GM18520 (cell line): ENCODE data around the gene YES1.
A peak's percentile ranks its signal among the peaks of the same experiment; 100 is the strongest.
"Not testable (repeated sequence)": the region's sequence is repeated elsewhere in the genome, so short reads cannot be mapped to it uniquely, and the experiment has no call there.

Source experiments
- ATAC-seq: cut with Tn5 transposase; IDR thresholded peaks from one replicate; pipeline ENCODE4 v1.9.1; 2021; ENCODE audit not compliant: unreplicated experiment

The YES1 gene

GRCh38 chr18:785242-785641, 26.8 kb downstream of the YES1 start:
- no peak for ATAC-seq

DNA sequence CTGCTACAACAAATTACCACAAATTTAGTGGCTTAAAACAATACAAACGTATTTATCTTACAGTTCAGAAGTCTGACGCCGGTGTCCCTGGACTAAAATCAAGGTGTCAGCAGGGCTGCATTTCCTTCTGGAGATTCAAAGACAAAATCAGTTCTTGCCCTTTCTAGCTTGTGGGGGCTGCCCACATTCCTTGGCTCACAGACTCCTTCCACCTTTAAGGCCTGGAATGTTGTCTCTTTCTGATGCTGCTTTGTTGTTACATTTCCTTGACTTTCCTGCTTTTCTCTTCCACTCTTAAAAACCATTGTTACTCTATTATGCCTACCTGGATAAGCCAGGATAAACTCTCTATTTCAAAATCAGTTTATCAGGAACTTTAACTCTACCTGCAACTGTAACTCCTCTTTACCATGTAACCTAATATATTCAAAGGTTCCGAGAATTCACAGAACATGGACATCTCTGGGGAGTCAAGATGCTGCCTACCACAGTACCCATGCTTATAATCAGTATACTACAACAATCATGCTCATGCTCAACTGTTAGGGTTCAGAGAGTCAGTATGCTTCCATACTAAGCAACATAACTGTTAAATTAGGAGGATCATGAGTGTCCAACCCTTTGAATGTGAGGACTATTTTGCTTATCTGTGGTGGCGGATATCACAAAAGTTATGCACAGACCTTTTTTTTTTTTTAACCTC, 27.4 kb downstream of the YES1 start:
- no peak for ATAC-seq

GRCh38 chr18:778194-778927, 33.7 kb downstream of the YES1 start:
- no peak for ATAC-seq

DNA sequence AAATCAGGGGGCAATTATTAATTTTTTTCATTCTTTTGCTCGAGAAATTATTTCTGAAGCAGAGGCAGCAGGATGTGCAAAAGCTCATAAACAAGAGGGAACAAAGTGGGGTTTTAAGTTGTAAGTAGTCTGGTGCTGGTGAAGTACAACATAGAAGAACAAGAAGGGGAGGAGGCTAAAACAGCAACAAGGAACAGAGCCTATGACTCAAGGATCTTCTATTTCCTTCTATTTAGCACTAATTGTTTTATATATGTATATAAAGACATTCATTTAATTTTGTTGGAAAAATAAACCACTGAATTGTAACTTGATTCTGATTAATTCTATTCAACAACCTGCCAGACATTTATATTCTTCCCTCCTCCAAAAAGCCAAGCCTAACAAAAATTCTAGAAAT, 35.0 kb downstream of the YES1 start:
- no peak for ATAC-seq

DNA sequence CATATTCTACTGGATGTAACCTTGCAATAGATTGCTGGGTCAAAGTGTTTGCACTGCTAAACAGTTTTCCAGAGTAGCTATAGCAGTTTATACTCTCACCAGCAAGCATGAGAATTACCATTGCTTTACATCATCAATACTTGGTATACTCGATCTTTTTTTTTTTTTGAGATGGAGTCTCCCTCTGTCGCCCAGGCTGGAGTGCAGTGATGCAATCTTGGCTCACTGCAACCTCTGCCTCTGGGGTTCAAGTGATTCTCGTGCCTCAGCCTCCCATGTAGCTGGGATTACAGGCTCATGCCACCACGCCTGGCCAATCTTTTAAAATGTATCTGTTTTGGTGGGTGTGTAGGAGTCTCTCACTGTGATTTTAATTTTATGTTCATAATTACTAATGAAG, 36.0 kb downstream of the YES1 start:
- ATAC-seq, result not testable (repeated sequence)

DNA sequence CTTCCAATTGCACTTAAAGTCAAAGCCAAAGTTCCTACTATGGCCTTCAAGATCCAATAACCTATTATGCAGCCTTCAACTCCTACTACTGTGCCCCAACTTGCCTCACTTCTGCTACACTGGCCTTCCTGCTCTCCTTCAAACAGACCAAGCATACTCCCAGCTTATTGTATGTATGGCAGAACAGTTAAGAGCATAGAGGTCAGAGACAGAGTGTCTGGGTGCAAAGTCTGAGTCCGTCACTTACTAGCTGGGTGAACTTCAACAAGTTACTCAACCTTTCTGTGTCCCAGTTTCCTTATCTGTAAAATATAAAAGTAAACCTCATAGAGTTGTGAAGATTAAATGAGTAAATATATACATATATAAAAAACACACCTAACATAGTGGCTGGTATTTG, 37.2 kb downstream of the YES1 start:
- no peak for ATAC-seq

DNA sequence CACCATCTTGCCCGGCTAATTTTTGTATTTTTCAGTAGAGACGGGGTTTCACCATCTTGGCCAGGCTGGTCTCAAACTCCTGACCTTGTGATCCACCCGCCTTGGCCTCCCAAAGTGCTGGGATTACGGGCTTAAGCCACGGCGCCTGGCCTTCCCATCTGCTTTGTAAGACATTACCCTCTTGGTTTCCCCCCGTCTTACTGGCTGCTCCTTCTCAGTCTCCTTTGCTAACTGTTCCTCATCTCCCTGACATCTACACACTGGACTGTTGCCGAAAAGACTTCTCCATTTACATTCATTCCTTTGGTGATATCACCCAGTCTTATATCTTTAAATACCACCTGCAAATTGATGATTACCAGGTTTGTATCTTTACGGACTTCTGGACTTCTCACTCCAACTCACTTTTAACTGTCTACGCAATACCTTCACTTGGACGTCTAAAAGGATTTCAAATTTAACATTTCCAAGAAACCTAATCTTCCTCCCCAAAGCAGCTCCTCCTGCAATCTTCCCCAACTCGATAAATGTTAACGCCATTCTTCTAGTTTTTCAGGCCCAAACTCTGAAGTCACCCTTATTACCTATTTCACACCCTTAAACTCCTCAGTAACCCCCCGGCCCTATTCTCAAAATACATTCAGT, 37.9 kb downstream of the YES1 start:
- ATAC-seq, result no peak

DNA sequence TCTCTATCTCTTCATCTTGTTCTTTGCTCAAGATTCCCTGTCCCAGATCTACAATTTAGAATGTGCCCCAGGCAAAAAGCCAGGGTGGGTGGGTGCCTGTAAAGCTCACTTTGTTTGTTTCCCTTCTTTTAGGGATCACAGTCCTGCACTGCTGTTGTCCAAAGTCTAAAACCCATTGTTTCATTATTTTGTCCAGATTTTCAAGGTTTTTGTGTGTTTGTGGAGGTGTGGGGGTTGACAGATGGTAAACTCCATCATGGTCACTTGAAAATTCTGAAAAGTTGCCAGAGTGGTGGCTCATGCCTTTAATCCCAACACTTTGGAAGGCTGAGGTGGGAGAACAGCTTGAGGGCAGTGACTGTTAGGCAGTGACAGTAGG, 41.5 kb downstream of the YES1 start:
- no peak for ATAC-seq

- ATAC-seq, result no peak
Measured at GRCh38 chr18:767961-768360, 44.1 kb downstream of the YES1 start.

DNA sequence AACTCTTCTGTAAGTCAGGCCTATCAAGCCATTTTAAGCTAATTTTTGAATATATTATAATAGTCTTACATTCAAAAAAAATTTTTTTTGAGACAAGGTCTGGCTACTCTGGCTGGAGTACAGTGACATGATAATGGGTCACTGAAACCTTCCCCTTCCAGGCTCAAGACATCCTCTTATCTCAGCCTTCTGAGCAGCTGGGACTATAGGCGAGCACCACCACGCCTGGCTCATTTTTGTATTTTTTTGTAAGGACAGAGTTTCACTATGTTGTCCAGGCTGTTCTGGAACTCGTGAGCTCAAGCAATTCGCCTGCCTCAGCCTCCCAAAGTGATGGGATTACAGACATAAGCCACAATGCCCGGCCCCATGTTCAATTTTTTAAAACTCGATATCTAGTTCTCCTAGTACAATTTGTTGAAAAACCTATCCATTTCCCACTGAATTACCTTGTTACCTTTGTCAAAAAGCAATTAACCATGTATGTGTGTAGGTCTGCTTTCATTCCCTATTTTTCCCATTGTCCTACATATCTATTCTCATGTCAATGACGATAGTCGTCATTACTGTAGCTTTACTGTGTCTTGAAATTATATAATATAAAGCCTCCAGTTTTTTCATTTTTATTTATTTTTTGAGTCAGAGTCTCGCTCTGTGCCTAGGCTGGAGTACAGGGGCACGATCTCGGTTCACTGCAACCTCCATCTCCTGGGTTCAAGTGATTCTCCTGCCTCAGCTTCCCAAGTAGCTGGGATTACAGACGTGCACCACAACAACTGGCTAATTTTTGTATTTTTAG, 44.8 kb downstream of the YES1 start:
- ATAC-seq, result no peak

GRCh38 chr18:766550-766860, 45.5 kb downstream of the YES1 start:
- no peak for ATAC-seq

- no peak for ATAC-seq
Measured at GRCh38 chr18:765764-766549, 46.1 kb downstream of the YES1 start.

DNA sequence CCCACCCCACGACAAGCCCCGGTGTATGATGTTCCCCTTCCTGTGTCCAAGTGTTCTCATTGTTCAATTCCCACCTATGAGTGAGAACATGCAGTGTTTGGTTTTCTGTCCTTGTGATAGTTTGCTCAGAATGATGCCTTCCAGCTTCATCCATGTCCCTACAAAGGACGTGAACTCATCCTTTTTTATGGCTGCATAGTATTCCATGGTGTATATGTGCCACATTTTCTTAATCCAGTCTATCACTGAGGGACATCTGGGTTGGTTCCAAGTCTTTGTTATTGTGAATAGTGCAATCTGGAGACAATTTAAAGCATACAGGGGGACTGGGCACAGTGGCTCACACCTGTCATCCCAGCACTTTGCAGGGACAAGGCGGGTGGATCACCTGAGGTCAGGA, 52.2 kb downstream of the YES1 start:
- ATAC-seq, result not testable (repeated sequence)

DNA sequence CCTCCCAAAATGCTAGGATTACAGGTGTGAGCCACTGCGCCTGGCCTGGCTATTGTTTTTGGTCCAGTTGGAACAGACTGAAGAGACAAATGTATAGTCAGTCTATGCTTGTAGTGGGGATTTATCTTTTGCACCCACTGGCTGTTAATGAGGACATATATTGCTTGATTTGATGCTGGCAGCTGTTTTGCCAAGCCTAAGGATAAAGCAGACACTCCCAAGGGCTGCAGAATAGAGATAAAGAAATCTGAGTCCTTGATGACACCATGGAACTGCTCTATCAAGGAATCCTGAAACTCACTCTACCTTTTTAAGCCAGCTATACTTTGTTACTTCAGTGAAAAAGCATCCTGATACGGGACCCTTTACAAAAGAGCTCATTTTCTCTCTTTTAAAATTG, 56.5 kb downstream of the YES1 start:
- ATAC-seq, result no peak

GRCh38 chr18:754656-755055, 57.4 kb downstream of the YES1 start:
- no peak for ATAC-seq

GRCh38 chr18:750456-750855, 61.6 kb downstream of the YES1 start:
- ATAC-seq, result no peak

DNA sequence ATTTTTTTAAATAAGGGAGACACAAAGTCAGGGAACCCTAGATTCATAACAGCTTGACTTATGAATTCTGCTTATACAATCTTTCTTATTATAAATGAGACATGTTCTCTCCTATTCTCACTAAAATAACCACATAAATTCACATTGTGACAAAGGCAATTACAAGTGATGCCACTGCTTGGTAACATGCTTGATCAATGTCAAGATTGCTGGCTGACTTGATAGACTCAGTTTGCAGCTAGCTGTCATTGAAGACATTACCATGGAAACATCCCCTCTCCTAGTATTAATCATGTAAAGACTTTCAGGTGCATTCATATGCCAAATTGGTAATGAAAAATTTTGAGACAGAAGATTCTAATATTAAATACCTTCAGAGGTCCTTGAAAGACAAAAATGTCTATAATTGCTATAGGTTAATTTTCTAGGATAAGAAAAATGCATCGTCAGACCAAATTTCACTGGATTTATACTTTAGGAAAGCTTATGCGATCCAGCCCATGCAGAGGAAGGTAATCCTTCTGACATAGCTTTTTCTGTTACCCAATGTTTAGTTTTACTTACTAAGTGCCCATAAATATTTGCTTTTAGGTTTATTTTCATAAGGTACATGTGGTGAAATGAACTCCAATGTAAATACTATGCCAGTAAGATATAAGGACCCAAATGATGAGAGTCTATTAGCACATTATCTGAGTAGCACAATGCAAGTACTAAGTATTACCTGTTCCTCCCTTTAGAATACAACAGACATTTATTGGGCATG, 67.0 kb downstream of the YES1 start:
- no peak for ATAC-seq

- ATAC-seq, result peak; percentile 50
Measured at GRCh38 chr18:741931-742512, 70.0 kb downstream of the YES1 start.

- no peak for ATAC-seq
Measured at GRCh38 chr18:732371-732770, 79.7 kb downstream of the YES1 start.

DNA sequence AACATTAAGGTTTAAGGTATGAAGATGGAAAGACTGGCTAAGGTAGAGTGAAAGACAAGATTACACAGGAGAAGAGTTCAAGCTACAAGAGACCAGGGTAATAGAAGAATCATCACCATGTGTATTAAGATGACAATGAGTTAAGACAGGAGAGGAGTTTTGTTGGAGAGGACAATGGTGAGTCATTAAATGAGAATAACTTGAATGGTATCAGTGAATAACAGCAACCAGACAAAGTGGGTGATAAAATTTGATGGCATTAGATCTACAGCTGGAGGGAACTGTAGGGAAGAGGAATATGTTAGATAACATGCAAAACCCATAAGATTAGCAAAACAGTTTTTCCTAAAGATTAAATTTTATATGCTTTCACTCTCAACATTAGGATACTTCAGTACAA, 80.9 kb downstream of the YES1 start:
- ATAC-seq, result no peak
